22Rv1 (cell line): ENCODE measurements around the gene LEUTX.

ENCODE experiments used
- CTCF ChIP-seq: fragments of 450-650 bp; IDR thresholded peaks from 2 replicates; pipeline ENCODE4 v1.5.1; 2017; ENCODE audit warnings: mild to moderate bottlenecking
- ZFX ChIP-seq: fragments of 450-650 bp; IDR thresholded peaks from 2 replicates; pipeline ENCODE4 v1.6.1; 2017; ENCODE audit warnings: antibody characterized with exemption, borderline replicate concordance

GRCh38 chr19:39731685-39732084 is 47.0 kb upstream of the LEUTX start:
- TF ChIP-seq CTCF (no peak), ZFX (no peak)
